IPS-NIHi11 (cell line): ENCODE data around the gene P2RY14.

ENCODE experiments used
- DNase-seq: peaks from one replicate; pipeline ENCODE4 v3.0.0; 2012; ENCODE audit warnings: mixed read lengths, low spot score

Gene P2RY14

DNA sequence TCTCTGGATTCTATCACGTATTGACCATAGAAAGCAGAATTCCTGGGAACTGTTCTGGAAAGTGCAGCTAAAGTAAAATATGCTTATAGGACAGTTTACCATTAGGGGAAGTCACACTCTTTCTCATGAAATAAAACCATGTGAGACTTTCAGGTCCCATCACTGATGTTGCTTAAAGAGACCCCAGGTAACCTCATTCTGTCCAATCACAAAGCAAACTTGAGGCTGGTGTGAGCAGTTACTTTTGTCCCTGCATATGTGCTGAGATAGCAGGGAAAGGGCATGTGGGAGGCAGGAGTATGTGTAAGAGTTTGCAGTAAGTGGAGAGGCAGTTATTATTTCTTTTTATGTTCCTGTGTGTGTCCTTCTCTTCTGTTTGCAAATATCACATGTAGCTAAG, 22.2 kb upstream of the P2RY14 start:
- DNase-seq: no peak

- no peak for DNase-seq
These were observed 20.7 kb upstream of the P2RY14 start for GRCh38 chr3:151299006-151299405.

- no peak for DNase-seq
These were observed 19.1 kb upstream of the P2RY14 start for GRCh38 chr3:151297429-151297828.

DNA sequence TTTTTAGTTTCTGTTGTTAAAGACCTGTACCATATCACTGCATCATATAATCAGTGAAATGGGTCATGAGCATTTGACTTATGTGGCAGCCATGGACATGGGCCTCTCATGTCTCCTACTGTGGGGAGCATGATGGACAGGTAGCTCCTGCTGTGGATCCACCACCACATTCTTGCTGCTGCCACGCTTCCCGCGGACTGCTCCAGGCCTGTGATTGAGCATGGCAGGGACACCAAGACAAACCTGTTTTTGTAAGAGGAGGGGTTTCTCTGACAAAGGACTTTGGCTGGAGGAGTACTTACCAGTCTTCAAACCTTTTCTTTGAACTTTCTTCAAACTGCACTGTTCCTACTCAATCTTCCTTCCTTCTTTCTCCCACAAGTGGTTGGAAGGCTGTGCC, 17.9 kb upstream of the P2RY14 start:
- DNase-seq: no peak

DNA sequence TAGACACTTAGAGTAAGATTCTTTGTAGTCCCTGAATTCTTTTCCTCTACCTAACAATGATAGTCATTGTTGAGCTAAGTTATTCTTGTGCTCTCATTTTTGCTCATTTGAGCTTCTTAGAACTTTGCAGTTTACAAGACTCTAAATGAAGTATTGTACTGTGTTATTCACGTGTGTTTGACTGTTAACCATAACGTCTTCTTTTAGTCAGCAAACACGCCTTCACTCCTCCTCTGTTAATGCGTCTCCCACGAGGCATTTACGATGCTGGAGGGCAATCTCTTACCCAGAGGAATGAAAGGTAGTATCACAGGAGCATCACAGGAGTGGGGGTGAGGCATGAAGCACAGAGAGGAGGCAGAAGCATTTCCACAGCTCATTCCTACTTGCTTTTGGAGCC, 14.8 kb upstream of the P2RY14 start:
- no peak for DNase-seq

- DNase-seq: no peak
These were observed 12.3 kb upstream of the P2RY14 start for GRCh38 chr3:151290673-151291072.

DNA sequence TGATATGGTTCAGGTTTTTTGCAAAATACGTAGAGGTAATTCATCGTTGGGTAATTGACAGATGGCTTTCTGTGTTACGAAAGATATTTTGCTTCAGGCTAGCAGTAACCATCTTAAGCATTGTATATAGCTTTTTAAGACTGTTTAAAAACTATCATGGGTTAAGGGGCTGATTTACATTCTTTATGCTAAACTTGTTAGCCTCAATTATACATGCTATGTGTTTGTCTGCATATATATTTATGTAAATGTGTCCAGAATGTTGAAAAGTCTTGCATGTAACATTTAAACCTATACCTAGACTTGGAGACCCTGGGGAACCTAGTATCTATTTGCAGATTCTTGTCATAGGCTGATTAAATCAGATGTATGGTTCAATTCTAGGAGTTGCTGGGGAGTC, 11.1 kb upstream of the P2RY14 start:
- no peak for DNase-seq

- no peak for DNase-seq
These were observed 7.6 kb upstream of the P2RY14 start for GRCh38 chr3:151285940-151286339.

- DNase-seq: no peak
These were observed 5.6 kb upstream of the P2RY14 start for GRCh38 chr3:151283907-151284461.

GRCh38 chr3:151283387-151283786, 5.0 kb upstream of the P2RY14 start:
- no peak for DNase-seq

DNA sequence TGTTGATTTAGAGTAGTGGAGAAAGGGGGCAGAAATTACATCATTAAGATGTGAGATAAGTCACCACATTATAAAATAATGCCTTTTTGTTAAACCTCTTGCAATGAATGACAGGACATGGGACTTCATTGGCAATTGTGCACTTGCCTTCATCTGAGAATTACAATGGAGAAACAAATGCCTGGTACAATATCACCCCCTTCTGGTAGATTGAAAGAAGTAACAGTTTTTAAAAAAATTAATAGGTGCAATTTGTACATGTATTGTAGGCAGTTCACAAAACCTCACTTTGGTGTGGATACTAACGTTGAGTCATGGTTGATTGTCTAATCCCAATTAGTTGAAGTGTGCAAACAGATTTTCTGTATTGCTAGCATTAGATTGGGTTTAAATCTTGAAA, 4.6 kb upstream of the P2RY14 start:
- peak; percentile 51 for DNase-seq

- DNase-seq: no peak
These were observed 3.5 kb upstream of the P2RY14 start for GRCh38 chr3:151281671-151282324.

- DNase-seq: no peak
These were observed 1.7 kb downstream of the P2RY14 start for GRCh38 chr3:151276687-151277042.

DNA sequence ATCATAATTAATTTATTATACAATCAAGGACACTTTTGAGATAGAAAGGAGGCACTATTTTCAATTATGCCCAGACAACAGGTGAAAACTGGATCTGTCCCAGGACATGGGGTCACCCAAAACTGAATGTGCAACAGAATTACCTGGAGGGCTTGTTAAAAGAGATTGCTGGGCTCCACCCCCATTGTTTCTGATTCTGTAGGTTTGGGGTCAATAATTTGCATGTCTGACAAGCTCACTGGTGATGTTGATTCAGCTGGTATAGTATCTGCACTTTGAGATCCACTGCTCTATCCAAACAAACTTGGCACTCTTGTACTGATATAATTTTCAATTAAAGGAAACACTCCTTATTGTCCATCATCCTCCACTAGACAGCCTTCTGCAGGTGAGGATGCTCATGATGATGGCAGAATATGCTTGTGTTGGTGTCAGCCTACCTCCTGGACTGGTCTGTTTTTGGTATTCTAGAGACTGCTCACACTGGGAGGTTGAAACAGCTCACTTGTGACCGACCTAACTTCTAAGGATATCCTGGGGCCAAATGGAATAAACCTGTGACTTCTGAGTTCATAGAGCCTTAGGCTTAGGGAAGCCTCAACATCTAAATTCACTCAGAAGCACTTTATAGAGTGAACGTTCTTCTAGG, 2.2 kb downstream of the P2RY14 start:
- DNase-seq: no peak

DNA sequence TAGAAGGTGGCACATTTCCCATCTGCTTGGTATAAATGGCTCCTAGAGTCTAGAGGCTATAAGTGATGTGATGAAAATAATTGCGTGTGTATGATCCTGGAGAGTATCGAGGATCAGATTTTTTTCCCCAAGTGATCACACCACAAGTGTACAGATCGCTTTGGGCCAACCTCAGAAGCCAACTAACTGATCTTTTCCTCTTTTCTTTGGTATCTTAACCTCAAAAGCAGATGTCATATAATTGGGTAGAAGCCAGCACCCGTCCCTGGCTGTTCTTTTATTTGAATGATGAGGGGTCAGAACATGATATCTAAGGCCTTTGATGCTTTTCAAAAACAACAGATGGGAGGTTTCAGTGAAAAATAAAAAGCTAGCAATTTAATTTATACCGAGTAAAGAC, 3.3 kb downstream of the P2RY14 start:
- no peak for DNase-seq

GRCh38 chr3:151269631-151270030, 8.7 kb downstream of the P2RY14 start:
- no peak for DNase-seq

GRCh38 chr3:151268267-151269235, 9.8 kb downstream of the P2RY14 start:
- DNase-seq: no peak

- no peak for DNase-seq
These were observed 11.3 kb downstream of the P2RY14 start for GRCh38 chr3:151267066-151267465.

DNA sequence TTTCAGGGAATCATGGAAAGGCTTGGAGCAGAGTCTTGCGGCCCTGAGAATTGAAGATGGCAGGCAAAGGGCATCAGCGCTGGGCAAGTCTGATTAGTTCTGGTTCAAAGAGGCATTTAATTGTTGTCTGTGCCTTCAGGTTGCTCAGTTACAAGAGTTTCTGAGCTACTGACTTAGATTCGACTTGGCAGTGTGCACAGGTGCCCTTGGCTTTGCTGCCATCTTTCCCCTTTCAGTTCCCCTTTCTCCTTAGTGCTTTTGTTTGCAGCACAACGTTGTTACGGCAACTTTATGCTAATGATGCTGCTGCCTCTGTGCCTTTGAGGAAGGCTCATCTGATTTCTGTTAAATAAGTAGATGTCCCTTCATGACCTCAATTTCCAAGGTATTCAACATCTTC, 12.5 kb downstream of the P2RY14 start:
- DNase-seq: peak; percentile 12

GRCh38 chr3:151265166-151265565, 13.2 kb downstream of the P2RY14 start:
- no peak for DNase-seq

DNA sequence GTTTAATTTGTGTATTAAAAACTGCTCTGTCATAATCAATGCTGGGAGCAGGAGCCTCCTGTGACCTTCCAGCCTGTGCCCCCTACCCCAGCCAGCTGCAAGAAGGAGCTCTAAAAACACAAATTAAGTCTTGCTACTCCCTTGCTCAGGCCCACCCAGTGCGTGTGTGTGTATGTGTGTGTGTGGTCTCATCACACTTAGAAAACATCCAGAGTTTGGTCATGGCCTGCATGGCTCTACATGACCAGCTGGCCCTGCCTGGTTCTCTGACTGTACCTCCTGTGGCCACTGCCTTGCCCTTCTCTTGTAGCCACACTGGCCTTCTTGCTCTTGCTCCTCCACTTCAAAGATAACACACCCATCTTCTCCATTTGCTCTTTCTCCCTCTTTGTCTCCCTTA, 13.7 kb downstream of the P2RY14 start:
- DNase-seq: no peak

DNA sequence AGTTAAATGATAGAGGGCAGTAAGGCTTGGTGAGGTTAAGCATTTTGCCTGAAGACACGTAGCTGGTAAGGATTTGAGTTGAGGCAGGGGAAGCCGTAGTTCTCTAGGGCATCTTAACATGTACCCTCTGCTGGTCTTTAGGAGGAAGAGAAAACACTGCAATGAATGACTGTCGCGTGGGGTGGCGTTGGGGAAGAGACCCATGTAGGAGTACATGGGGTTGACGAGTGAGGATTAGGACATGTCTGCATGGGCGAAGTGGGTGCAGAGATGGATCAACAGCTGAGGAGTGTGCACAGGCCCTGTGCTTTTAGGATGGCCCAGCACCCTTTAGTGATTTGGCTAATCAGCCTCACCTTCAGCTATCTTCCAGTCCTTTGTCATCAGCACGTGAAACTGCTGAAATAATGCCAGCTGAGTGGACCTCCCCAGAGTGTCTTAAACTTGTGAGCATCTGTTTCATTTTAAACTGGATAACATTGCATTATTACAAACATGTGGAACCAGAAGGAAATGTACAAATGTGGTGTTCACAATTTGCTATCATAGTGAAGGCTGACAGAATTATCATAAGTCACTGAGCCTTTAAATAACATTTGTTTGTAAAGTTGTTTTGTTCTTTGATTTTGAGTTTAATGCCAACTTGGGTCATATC, 15.3 kb downstream of the P2RY14 start:
- DNase-seq: no peak
